GM19324 (cell line): ENCODE results near the gene PTPRS.
"Not testable (repeated sequence)": the region's sequence is repeated elsewhere in the genome, so short reads cannot be mapped to it uniquely, and the experiment has no call there.

Source experiments
- ATAC-seq: cut with Tn5 transposase; IDR thresholded peaks from one replicate; pipeline ENCODE4 v1.9.1; 2021; ENCODE audit warnings: mild to moderate bottlenecking, moderate library complexity; ENCODE audit not compliant: unreplicated experiment, low FRiP score

The PTPRS gene

DNA sequence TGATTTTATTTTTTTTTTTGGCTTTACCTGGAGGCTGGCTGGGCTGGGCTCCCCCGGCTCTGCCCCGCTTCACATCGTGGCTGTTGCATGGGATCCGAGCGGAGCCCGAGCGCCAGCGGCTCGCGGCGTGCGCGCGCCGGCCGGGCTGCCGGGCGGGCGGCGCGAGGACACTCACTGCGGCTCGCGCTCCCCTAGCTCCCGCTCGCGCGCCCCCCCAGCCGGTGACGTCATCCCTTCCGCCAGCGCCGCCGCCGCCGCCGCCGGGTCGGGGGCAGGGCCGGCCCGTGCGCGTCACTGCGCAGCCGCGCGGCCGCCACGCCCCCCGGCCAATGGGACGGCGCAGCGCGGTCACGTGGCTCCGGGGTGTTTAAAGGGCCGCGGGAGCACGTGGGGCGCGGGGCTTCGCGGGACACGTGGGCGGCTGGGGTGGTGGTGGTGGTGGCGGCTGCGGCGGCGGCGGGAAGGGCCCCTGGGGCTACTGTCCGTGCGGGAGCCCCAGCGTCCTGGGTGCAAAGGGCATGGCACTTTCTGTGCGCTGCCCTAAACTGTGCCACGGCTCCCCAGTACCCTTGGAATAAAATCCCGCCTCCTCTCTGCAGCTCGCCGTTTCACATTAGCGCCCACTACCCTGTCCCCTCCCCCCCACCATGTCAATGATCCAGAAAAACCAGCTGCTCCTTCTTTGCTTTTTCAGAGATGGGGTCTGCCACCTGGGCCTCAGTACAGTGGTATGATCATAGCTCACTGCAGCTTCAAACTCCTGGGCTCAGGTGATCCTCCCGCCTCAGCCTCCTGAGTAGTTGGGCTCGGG is at the start of gene PTPRS:
TSS of gene PTPRS (minus strand) at position 176 of the 811 bp plus-strand sequence. CDS start 54,672 bp downstream, outside the sequence.
- no peak for ATAC-seq

DNA sequence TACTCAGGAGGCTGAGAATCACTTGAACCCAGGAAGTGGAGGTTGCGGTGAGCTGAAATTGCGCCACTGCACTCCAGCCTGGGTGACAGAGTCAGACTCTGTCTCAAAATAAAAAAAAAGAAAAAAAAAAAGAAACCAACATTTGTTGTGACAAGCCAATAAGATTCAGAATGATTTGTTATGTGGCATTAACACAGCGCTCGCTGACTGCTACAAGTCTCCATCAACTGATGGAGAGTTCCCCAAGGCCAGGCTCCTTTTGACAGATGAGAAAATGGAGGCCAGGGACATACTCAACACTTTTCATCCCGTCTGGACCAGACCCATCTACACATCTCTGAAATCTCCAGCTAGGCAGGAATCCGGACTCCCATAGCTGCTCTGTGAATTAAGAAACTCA is 48.7 kb upstream of the PTPRS start:
- ATAC-seq = no peak

DNA sequence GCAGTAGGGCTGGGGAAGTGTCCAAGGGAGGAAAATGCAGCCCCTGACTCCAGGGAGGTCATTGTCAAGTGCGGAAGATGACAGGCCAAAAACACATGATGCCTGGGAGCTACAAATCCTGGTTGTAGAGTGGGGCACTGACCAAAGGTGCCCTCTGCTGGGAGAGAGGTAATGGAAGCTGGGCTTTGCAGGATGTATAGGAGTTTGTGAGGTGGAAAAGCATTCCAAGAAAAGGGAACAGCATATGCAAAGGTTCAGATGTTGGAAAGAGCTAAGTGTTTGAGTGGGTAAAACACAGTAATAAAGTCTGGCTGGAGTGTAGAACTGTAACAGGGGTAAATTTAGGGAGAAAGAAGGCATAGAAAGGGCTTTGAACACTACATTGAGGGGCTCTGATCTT is 46.9 kb upstream of the PTPRS start:
- ATAC-seq = no peak

DNA sequence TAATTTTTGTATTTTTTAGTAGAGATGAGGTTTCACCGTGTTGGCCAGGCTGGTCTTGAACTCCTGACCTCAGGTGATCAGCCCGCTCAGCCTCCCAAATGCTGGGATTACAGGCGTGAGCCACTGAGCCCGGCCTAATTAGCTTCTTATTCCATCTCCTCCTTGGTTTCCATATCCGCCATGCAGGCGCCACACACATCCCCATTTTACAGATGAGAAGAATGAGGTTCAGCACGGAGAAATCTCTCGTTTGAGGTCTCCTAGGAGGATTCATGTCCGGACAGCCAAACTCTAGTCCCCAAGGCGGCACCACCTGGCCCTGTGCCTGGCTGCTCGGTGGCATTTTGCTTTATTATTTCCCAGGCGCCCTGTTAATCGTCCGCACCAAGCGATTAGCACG is 46.2 kb upstream of the PTPRS start:
- no peak for ATAC-seq

DNA sequence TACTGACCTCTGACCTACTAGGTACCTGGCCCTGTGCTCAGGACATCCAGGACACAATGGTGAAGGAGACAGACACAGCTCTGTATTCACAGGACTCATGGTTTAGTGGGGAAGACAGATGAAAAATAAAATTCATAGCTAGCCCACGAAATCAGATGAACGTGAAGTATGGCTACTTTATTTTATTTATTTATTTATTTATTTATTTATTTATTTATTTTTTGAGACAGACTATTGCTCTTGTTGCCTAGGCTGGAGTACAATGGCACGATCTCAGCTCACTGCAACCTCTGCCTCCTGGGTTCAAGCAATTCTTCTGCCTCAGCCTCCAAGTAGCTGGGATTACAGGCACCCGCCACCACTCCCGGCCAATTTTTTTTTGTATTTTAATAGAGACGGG is 40.6 kb upstream of the PTPRS start:
- not testable (repeated sequence) for ATAC-seq

DNA sequence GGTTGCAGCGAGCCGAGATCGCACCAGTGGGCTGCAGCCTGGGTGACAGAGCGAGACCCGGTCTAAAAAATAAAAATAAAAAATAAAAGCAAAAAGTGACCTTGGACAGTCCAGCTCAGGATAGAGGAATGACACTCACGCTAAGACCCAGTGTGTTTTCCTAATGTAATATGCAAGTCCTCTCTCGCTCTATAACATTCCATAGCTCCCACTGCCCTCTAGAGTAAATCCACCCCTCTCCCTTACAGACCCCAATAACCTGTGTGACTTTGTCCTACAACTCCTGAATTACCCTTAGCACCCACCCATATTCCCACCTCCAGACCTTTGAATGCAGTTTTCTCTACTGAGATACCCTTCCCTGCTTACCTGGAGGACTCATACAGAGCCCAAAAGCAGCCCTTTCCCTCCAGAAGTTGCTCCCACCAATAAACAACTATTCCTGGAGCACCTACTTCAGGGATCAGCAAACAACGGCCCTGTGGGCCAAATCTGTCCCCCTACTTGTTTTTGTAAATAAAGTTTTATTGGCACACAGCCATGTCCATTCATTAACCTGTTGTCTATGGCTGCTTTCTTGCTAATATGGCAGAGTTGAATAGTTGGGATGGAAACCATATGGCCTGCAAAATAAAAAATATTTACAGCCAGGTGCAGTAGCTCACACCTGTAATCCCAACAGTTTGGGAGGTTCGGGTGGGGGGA is 39.8 kb upstream of the PTPRS start:
- no peak for ATAC-seq

DNA sequence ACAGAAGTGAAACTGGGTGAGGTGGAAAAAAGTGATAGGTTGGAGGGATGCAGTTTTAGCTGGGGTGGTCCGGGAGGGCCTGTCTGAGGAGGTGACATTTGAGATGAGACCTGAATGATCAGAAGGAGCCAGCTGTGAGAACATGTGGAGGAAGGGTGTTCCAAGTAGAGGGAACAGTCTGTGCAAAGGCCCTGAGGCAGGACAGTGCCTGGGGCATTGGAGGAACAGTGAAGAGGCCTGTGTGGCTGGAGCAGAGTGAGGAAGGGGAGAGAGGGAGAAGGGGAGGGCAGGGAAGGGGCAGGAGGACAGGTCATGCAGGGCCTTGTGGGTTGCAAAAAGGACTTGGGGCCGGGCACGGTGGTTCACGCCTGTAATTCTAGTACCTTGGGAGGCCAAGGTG is 36.3 kb upstream of the PTPRS start:
- no peak for ATAC-seq

DNA sequence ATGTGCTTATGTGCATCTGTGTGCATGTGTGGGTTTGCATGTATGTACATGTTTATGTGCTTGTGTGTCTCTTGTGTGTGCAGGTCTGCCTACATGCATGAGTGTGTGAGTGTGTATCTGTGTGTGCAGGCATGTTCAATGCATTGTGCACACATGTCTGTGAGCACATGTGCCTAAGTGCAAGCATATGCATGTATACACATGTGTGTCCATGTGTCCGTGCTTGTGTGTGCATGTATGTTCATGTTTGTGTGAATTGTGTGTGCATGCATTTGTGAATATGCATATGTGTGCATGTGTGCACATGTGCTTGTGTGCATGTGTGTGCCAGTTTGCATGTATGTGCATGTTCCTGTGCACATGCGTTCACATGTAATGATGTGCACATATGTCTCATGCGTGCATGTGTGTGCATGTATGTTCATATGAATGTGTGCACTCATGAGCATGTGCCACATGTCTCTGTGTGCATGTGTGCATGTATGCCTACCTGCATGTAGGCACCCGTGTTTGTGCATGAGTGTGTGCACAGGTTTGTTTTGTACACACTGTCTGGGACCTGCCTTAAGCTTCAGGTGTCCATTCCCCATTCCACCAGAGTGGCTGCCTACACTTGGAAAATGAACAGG is 32.1 kb upstream of the PTPRS start:
- no peak for ATAC-seq

DNA sequence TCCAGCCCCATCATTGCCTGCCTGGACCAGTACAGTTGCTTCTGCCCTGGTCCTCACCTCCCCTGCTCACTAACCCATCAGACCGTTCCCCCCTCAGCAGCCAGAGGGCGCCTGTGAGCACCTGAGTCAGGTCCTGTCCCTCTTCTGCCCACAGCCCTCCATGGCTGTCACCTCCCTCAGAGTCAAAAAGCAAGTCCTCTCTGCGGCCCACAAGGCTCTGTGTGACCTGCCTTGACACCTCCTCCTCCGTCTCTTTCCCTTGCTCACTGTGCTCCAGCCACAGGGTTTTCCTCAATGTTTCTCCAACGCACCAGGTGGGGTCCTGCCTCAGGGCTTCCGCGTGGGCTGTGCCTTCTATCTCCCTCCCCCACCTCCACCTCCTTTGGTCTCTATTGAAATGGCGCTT is 29.4 kb upstream of the PTPRS start:
- ATAC-seq = no peak

DNA sequence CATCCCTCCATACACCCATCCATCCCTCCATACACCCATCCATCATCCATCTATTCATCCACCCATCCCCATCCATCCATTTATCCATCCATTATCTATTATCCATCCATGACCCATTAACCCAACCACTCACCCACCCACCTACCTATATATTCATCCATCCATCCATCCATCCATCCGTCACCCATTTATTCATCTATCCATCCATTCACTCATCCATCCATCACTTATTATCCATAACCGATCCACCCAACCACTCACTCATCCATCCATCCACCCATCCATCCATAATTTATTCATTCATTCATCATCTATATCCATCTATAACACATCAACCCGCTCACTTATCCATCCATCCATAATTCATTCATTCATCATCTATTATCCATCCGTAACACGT is 28.7 kb upstream of the PTPRS start:
- no peak for ATAC-seq

DNA sequence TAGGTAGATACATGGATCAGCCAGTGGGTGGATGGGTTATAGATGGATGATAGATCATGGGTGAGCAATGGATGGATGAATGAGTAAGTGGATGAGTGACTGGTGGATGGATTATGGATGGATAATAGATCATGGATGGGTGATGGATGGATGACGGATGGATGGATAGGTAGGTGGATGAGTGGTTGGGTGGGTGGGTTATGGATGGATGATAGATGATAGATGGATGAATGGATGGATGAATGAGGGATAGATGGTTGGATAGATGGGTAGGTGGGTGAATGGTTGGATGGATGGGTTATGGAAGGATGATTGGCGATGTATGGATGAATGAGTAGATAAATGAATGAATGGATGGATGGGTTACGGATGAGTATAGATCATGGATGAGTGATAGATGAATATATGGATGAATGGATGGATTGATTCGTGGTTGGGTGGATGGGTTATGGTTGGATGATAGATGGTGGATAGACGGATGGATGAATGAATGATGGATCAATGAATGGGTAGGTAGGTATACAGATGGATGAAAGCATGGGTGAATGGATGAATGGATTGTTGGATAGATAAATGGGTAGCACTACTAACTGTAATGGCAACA is 27.0 kb upstream of the PTPRS start:
- ATAC-seq = no peak

DNA sequence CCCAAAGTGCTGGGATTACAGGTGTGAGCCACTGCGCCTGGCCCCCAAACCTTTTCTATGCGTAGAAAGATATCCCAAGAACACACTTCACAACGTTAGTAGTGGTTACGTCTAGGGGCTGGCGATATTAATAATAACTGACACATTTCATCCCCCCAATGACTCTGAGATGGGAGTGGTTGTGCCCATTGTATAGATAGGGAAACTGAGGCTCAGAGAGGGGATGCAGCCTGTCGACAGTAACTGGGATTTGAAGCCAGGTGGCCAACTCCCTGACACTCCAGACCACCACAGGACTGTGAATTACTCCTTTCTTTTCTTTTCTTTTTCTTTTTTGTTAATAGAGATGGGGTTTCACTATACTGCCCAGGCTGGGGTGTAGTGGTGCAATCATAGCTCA is 25.3 kb upstream of the PTPRS start:
- ATAC-seq = no peak

DNA sequence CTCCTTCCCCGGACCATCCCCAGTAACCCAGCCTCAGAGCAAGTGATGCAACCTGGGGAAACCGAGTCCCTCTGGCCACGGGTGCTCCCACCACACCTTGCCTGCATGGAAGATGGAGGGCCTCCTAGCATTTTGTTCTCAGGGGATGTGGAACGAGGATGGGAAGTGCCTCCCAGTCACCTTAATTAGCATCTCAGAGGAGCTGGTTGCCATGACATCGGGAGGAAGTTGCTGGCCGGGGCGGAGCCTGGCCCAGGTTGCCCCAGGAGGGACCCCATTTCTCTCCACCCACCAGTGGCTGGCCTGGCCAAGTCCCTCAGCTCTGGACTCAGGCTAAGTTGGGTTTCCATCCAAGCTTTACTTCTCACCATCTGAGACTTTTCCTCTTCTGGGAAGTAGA is 24.1 kb upstream of the PTPRS start:
- no peak for ATAC-seq

DNA sequence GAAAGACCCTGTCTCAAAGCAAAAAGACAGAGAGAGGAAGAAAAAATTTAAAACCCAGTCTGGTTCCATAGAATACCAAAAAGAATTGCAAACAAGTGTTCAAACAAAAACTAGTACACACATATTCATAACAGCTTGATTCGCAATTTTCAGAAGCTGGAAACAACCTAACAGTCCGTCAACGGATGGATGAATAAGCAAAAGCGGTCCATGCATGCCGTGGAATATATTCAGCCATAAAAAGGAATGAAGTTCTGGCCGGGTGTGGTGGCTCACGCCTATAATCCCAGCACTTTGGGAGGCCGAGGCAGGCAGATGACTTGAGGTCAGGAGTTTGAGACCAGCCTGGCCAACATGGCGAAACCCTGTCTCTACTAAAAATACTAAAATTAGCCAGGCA is 21.2 kb upstream of the PTPRS start:
- ATAC-seq = not testable (repeated sequence)

DNA sequence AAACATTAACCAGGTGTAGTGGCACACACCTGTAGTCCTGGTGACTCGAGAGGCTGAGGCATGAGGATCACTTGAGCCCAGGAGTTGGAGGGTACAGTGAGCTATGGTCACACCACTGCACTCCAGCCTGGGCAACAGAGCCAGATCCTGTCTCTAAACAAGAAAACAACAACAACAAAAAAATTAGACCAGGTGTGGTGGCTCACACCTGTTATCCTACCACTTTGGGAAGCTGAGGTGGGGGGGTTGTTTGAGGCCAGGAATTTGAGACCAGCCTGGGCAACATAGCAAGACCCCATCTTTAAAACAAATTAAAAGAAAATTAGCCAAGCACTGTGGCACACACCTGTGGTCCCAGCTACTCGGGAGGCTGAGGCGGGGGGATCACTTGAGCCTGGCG is 20.8 kb upstream of the PTPRS start:
- ATAC-seq = no peak

DNA sequence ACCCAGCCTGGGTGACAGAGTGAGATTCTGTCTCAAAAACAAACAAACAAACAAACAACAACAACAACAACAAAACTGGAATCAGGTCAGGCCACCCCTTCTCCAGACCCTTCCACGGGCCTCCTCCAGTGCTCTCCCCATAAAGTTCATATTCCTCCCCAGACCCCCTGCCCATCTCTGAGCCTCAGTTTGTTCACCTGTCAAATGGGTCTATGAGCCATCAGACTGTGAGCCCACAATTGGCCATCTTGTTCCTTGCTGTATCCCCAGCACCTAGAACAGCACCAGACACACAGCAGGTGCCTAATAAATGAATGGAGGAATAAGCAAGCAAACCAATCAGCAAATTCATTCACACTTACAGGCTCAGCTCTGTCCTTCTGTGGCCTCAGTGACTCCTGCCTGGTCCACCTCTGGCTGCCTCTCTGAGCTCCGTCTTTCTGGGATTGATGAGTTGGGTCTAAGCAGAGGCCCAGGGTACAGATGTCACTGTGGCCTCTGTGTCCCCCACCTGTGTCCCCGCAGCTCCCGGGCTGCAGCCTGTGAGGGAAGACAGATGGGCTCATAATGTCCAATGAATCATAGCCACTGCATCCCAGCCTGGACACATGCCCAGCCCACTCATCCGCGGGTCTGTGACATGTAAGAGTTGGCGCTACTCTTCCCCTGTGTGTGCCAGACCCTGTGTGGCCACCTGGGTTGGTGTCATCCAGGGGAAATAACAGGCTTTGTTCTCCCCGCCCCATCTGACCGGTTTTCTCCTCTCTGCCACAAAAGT is 19.6 kb upstream of the PTPRS start:
- no peak for ATAC-seq

DNA sequence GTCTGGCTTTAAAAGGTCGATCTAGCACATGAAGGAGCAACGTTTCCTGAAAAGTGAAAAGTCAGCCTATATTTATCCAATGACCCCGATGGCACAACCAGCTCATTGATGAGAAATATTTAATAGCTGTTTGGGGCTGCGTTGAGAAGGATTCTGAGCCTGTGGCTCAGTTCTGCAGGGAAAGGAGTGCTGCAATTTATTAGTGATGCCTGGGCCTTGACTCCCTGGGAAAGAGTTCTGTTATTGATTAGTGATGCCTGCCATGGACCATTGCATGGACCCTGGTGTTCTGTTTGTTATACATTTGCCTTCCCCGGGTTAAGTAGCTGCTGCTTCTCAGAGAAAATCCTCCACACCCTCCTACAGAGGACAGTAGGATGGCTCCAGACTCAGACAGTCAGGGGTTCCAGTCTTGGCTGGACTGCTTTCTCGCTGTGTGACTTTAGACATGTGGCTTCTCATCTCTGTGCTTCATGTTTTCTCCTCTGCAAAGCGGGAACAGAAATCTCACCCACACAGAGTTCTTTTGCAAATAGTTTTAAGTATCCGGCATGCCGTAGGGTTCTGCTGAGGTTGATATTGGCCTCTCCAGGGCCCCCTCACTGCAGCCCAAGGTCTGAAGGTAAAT is 17.7 kb upstream of the PTPRS start:
- no peak for ATAC-seq

DNA sequence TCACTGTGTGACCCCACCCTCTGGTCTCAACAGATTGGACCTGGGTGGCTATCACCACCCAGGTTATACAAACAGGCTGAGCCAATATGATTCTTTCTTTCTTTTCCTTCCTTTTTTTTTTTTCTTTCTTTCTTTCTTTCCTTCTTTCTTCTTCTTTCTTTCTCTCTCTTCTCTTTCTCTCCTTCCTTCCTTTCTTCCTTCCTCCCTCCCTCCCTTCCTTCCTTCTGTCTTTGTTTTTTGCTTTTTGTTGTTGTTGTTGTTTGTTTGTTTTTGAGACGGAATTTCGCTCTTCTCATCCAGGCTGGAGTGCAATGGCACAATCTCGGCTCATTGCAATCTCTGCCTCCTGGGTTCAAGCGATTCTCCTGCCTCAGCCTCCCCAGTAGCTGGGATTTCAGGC is 17.0 kb upstream of the PTPRS start:
- ATAC-seq = no peak

DNA sequence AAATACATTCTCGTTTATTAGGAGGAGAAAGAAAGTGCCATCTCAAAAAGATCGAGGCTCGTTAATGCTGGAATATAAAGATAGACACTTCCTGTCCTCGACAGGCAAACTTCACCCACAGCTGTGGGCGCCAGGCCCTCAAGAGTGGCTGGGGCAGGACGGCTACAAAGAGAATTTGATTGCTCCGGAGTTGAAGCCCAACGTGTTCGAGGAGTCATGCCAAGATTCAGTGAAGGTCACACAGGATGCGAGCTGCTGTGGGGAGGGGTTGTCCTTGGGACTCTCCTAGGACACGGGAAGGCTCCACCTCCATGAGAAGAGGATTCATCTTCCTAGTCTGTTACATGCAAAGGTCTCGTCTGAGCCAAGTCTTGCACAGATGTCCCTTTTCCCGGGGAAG is 16.3 kb upstream of the PTPRS start:
- no peak for ATAC-seq

DNA sequence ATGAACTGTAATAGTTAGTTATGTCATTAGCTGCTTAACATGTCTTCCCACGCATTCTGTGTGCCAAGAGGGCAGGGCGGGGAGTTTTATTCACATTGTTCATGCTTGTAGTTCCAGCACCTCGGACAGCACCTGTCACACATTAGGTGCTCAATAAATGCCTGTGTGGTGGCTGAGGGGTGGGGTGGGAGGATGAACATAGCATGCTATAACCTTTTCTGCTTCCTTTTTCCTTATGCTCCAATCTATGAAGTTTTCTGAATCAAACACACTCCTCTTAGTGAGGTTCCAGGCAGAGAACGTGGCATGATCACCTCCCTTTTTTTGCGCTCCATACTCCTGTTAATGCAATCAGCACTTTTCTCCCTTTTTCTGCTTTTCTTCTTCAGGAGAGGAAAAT is 15.8 kb upstream of the PTPRS start:
- ATAC-seq = no peak
